Kidney tubule cell (primary cell): ENCODE measurements around the gene TMA16.
"Not testable (repeated sequence)": the region's sequence is repeated elsewhere in the genome, so short reads cannot be mapped to it uniquely, and the experiment has no call there.

ENCODE experiments used
- DNase-seq: peaks from one replicate; pipeline ENCODE4 v3.0.0-alpha.2; 2018; ENCODE audit warnings: low spot score

The TMA16 gene

DNA sequence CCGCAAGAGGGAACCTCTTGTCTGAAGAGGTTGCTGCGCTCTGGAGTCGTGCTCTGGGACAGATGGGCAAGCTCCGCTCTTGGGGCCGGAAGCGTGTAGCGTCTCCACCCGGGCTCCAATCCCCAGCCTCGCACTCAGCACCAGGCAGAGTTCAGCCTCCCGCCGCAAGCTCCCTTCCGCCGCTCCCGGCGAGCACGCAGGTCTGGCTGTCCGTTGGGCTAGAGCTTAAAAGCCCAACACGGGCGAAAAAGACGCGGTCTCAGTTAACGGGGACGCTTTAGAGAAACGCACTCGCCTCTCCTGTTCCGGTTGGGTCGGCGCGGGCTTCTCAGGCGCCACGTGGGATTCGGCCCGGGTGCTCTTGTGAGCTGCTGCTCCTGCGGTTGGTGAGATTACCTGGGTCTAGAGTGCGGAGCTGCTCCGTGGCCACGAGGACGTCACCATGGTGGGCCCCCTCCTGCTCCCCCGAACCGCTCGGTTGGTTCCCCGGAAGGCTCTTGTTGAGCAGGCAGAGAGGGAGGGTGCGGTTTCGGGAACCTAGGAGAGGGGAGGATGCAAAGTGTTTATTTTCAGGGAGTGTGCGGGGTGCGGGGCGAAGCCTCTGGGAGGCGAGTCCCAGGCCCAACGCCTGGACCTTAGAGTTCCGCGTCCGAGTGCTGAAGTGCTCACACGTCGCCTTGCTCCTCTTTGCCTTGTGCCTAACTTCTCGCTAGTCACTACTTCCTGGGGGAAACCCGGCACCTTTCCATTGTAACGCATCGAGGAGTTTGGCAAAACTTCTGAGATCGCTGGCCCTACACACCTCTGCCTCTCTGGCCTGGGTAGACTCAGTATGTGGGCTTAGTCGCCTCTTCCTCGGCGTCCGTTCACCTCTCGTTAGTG lies at the start of gene TMA16:
Gene TMA16, plus strand, starts transcription at position 331 of the 882 bp plus-strand sequence. Its CDS starts 112 bp downstream, at position 443.
- peak; percentile 96 for DNase-seq

- not testable (repeated sequence) for DNase-seq
Measured at GRCh38 chr4:163447023-163447422, 47.5 kb upstream of the TMA16 start.

- no peak for DNase-seq
Measured at GRCh38 chr4:163447481-163447880, 47.0 kb upstream of the TMA16 start.

GRCh38 chr4:163448540-163449203 lies 45.8 kb upstream of the TMA16 start:
- peak; percentile 47 for DNase-seq

DNA sequence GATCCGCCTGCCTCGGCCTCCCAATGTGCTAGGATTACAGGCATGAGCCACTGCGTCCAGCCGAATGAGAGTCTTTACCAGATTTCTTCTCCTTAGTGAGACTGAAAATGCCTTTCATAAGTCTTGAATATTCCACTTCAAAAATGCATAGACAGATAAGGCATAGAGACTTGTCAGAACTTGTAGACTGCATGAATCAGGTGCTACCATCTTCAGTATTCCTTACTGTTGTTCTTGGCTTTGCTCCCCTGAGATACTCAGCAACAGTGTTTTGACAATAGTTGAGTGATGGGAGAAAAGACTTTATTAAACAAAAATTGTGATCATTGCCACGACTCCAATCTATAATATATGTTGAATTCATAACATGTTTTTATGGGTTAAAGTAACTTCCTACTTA lies 31.9 kb upstream of the TMA16 start:
- no peak for DNase-seq

DNA sequence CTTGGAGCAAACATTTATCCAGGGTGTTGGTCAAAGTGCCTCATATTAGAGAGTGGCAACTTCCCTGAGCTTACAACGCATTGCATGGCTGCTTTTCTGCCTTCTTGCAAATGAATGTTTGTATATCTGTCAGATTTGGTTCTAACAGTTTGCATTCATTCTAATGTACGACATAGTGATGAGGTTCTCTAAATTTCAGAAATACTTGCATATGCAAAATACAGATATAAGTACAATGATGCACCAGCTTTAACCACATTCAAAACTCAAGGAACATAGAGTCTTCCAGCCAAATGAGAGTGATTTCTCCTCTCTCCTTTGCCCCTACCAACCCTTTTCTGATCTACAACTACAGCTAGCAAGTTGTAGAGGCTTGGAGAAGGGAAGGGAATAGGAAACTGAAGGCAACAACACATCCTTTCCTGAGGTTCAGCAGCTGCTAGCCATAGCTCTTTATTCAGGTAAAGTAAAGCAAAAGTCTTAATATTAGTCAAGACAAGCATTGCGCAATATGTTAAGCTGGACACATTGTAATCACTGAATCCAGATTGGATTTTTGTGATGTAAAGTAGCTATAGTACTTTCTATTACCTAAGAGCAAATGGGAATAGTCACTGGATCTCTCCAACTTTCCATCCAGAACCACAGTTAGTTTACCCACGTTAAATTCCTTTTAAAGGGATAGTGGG lies 27.3 kb upstream of the TMA16 start:
- DNase-seq, result no peak

DNA sequence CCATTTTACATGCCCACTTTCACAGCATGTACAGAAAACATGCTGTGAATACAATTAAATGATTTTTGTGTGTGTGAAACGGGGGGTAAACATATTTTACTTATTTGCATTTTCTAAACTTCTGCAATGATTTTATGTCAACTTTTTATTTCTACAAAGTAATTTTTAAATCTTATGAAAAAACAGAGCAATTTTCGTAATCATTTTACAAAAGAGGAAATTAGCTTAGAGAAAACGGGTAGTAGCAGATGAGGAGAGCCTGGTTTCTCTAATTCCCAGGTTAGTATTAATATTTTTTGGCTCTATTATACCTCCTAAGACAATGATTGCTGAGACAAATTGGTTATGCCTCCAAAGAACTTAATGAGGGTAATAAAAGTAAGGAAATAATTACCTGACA lies 24.1 kb upstream of the TMA16 start:
- DNase-seq, result no peak

DNA sequence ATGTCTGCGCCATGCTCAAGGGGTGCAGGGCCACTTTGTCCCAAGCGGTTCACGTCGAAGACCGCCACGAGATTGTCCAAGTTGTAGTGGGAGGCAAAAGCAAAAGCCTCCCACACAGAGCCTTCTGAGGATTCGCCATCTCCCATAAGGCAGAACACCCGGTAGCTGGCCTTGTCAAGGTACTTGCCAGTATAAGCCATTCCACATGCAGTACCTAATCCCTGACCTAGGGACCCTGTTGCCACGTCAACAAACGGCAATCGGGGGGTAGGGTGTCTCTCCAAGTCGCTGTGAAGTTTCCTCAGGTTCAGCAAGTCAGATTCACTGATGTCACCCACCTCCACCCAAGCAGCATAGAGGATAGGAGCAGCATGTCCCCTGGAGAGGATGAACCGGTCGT lies 21.4 kb upstream of the TMA16 start:
- no peak for DNase-seq

- no peak for DNase-seq
Measured at GRCh38 chr4:163473576-163473975, 20.9 kb upstream of the TMA16 start, which contains the start of gene TKTL2. TSS of gene TKTL2 (minus strand) at chr4:163473754. CDS start at chr4:163473734, 20 bp downstream.

- DNase-seq, result no peak
Measured at GRCh38 chr4:163474027-163474426, 20.5 kb upstream of the TMA16 start.

DNA sequence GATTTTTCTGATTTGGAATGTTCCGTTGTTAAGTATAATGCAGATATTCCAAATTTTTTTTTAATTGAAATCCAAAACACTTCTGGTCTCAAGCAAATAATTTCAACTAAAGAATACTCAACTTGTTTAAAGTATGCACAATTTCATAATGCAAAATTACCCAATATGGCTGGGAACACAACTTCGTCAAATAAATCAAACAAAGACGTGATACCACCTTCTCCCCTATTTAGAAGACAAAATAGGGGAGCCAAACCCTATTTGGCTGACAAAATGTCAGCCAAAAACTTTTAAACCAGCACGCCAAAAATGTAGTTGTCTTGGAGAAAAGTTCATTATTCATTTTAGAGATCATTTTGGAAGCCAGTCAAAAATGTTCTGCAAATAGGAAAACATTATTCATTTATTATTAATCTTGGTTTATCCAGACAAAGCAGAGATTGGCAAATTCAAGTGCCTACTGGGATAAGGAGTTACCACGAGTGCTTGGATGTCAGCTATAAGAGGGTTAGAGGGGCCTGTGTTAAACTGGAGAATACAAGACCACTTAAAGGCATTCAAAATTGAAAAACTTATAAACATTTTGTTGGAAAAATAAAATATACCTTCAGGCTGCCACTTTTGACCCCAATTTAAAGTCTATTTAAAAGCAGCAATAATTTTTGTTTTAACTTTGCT lies 17.6 kb upstream of the TMA16 start:
- no peak for DNase-seq

DNA sequence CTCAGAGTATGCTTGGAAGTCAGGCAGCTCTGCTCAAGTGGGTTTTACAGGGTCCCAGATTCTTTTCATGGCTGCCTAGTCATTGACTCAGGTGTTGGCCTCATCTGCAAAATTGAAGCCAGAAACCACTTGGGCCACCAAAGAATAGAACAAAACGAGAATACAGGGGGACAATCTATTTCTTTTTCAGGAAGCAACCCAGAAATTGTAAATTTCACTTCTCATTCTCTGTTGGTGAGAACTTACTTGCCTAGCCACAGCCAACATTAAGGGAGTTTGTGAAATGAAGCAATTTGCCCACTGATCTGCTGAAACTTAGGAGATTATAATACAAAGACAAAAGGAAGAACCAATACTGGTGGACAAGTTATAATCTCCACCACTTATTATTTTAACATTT lies 12.3 kb upstream of the TMA16 start:
- no peak for DNase-seq

- peak; percentile 47 for DNase-seq
Measured at GRCh38 chr4:163484906-163485305, 9.6 kb upstream of the TMA16 start.

DNA sequence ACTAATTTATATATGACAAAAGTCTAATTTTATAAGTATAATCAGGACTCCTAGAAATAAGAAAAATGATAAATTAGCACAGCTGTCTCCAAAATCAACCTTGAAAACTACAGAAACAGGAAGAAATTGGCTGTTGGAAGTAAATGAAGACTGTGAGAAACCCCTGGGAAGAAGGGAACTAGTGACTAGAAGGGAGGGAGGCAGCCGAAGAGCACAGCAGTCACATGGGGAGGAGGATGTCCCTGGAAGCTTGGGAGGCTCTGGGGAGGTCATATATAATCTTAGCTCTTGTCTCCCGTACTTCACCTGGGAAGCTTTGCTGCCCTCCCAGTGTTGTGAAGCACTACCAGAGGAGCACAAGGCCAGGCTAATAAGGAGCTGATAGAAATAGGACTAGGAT lies 8.9 kb upstream of the TMA16 start:
- DNase-seq, result no peak

- no peak for DNase-seq
Measured at GRCh38 chr4:163486321-163486720, 8.2 kb upstream of the TMA16 start.

- no peak for DNase-seq
Measured at GRCh38 chr4:163489929-163490328, 4.6 kb upstream of the TMA16 start.

DNA sequence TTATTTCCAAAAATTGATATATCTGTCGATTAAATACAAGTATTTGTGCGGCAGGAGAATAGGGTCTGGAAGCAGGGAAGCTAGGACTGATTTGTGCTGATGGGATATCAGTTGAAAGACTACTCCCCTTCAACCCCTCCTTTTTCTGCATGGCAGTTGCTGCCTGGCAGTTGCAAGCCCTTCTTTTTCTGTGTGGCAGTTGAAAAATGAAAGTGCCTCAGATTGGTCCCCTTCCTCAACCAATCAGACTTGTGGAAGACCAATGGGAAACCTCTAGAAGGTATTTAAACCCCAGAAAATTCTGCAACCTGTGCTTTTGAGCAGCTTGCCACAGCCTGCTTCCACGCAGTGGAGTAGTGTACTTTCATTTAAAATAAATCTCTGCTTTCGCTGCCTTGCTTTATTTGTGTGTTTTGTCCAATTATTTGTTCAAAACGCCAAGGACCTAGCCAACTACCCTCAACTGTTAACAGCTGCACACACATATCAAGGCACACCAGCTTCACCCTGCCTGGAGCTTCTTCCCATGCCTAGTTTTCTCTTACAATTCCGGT lies 1.5 kb upstream of the TMA16 start:
- DNase-seq, result no peak

DNA sequence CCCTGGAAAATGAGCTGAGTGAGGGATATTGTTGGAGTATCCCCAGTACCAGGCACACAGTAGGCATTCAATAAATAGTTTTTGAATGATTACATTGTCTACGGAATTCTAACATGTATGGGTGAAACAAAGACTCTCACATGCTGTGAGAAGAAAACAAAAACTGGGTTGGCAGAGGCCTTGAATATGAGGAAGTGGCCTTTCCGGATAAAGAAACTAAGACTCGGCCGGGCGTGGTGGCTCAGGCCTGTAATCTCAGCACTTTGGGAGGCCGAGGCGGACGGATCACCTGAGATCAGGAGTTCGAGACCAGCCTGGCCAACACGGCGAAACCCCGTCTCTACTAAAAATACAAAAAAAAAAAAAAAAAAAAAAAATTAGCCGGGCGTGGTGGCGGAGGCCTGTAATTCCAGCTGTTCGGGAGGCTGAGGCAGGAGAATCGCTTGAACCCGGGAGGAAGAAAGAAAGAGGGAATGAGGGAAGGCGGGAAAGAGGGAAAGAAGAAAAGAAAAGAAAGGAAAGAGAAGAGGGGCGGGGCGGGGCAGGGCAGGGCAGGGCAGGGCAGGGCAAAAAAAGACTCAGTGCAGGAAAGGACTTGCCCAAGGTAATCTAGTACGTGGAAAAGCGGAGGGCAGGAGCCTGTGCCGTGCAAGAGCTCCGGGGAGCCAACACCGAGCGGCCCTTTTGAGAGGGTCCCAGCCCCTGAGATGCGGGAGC lies 689 bp upstream of the TMA16 start:
- no peak for DNase-seq

GRCh38 chr4:163495900-163496299 lies 1.4 kb downstream of the TMA16 start:
- DNase-seq, result peak; percentile 12

DNA sequence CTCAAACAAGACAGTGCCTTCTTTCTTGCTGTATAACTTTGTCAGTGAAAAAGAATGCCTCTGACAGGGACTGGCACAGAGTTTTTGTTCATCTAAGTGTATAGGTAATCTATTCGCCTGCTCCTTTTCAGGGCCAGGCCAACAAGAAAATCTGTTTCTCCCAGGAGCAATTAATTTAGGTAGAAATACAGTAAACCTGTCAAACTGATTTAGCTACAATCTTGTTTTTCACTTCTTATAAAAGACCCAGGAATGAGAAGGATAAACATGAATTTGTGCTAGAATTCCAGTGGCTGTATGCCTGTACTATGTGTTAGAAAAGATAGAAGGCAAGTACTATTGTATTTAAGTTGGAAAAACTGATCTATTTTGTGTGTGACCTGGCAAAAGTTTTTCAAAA lies 6.1 kb downstream of the TMA16 start:
- DNase-seq, result no peak

DNA sequence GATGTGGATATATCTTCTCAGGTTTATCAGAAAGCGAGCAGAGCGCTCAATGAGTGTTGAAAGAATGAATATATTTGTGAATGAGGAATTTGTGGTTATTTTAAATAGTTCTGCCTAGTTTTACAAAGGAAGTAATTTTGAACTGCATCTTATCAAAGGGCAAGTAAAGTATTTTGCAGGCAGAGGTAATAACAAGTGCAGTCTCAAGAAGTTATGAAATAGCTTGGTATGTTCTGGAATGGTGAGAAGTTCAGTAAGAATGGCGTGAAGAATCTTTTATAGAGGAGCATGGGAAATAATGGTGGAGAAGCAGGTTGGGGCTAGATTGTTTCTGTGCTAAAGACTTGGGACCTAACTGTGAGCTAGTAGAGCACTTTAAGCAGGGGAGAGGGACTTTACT lies 10.9 kb downstream of the TMA16 start:
- DNase-seq, result no peak
